Measurements from ENCODE around the gene MYO3B.

Gene MYO3B

GRCh38 chr2:170146784-170147183, 31.2 kb upstream of the MYO3B start:
- DNase-seq (ENCODE audit: insufficient read length, low spot score) (no peak), FAIRE-seq (no peak)
- TF ChIP-seq POU2F2 (IDR thresholded peaks at IDR 0.05; ENCODE audit: low read depth, low read length) (no peak), PAX5 (IDR thresholded peaks at IDR 0.05; ENCODE audit: insufficient read depth, low read length, severe bottlenecking) (no peak), POLR2AphosphoS5 (IDR thresholded peaks at IDR 0.05; ENCODE audit: low read depth, low read length) (no peak), TAF1 (IDR thresholded peaks at IDR 0.05; ENCODE audit: low read depth, low read length) (no peak), POLR2A (IDR thresholded peaks at IDR 0.05; ENCODE audit: low read depth, low read length) (no peak), SPI1 (IDR thresholded peaks at IDR 0.05; ENCODE audit: low read depth, low read length) (no peak)

- TF ChIP-seq SPI1 (IDR thresholded peaks at IDR 0.05; ENCODE audit: low read depth, low read length) (no peak), POLR2AphosphoS5 (IDR thresholded peaks at IDR 0.05; ENCODE audit: low read depth, low read length) (no peak)
- DNase-seq (ENCODE audit: insufficient read length, low spot score) (no peak), FAIRE-seq (no peak)
These were observed 30.4 kb upstream of the MYO3B start for GRCh38 chr2:170147576-170147975.

GRCh38 chr2:170148161-170148560, 29.8 kb upstream of the MYO3B start:
- no peak for TF ChIP-seq TAF1 (IDR thresholded peaks at IDR 0.05; ENCODE audit: low read depth, low read length)
- TF ChIP-seq POLR2AphosphoS5 (IDR thresholded peaks at IDR 0.05; ENCODE audit: low read depth, low read length): no peak
- no peak for TF ChIP-seq SPI1 (IDR thresholded peaks at IDR 0.05; ENCODE audit: low read depth, low read length)
- TF ChIP-seq PAX5 (IDR thresholded peaks at IDR 0.05; ENCODE audit: insufficient read depth, low read length, severe bottlenecking): no peak
- no peak for TF ChIP-seq POU2F2 (IDR thresholded peaks at IDR 0.05; ENCODE audit: low read depth, low read length)
- TF ChIP-seq POLR2A (IDR thresholded peaks at IDR 0.05; ENCODE audit: low read depth, low read length): no peak
- DNase-seq (ENCODE audit: insufficient read length, low spot score) (no peak), FAIRE-seq (no peak)

GRCh38 chr2:170152421-170152820, 25.5 kb upstream of the MYO3B start:
- TF ChIP-seq TAF1 (IDR thresholded peaks at IDR 0.05; ENCODE audit: low read depth, low read length): no peak
- TF ChIP-seq POU2F2 (IDR thresholded peaks at IDR 0.05; ENCODE audit: low read depth, low read length): no peak
- TF ChIP-seq PAX5 (IDR thresholded peaks at IDR 0.05; ENCODE audit: insufficient read depth, low read length, severe bottlenecking): no peak
- TF ChIP-seq POLR2A (IDR thresholded peaks at IDR 0.05; ENCODE audit: low read depth, low read length): no peak
- FAIRE-seq (no peak), DNase-seq (ENCODE audit: insufficient read length, low spot score) (no peak)

GRCh38 chr2:170155022-170155722, 22.8 kb upstream of the MYO3B start:
- FAIRE-seq: no peak
- no peak for DNase-seq (ENCODE audit: insufficient read length, low spot score)
- TF ChIP-seq PAX5 (IDR thresholded peaks at IDR 0.05; ENCODE audit: insufficient read depth, low read length, severe bottlenecking) (no peak), POU2F2 (IDR thresholded peaks at IDR 0.05; ENCODE audit: low read depth, low read length) (no peak), POLR2A (IDR thresholded peaks at IDR 0.05; ENCODE audit: low read depth, low read length) (no peak), POLR2AphosphoS5 (IDR thresholded peaks at IDR 0.05; ENCODE audit: low read depth, low read length) (no peak), SPI1 (IDR thresholded peaks at IDR 0.05; ENCODE audit: low read depth, low read length) (peak; percentile 98), TAF1 (IDR thresholded peaks at IDR 0.05; ENCODE audit: low read depth, low read length) (no peak)

GRCh38 chr2:170155723-170156253, 22.2 kb upstream of the MYO3B start:
- no peak for FAIRE-seq

GRCh38 chr2:170156592-170156991, 21.4 kb upstream of the MYO3B start:
- DNase-seq (ENCODE audit: insufficient read length, low spot score) (no peak), FAIRE-seq (peak; percentile 5)
- TF ChIP-seq SPI1 (IDR thresholded peaks at IDR 0.05; ENCODE audit: low read depth, low read length) (no peak), POLR2AphosphoS5 (IDR thresholded peaks at IDR 0.05; ENCODE audit: low read depth, low read length) (no peak), PAX5 (IDR thresholded peaks at IDR 0.05; ENCODE audit: insufficient read depth, low read length, severe bottlenecking) (no peak), POU2F2 (IDR thresholded peaks at IDR 0.05; ENCODE audit: low read depth, low read length) (no peak), TAF1 (IDR thresholded peaks at IDR 0.05; ENCODE audit: low read depth, low read length) (no peak), POLR2A (IDR thresholded peaks at IDR 0.05; ENCODE audit: low read depth, low read length) (no peak)

More at GRCh38 chr2:170155723-170156253, 22.2 kb upstream of the MYO3B start:
- no peak for DNase-seq (ENCODE audit: insufficient read length, low spot score)
- no peak for TF ChIP-seq PAX5 (IDR thresholded peaks at IDR 0.05; ENCODE audit: insufficient read depth, low read length, severe bottlenecking)
- no peak for TF ChIP-seq POU2F2 (IDR thresholded peaks at IDR 0.05; ENCODE audit: low read depth, low read length)
- no peak for TF ChIP-seq SPI1 (IDR thresholded peaks at IDR 0.05; ENCODE audit: low read depth, low read length)
- no peak for TF ChIP-seq TAF1 (IDR thresholded peaks at IDR 0.05; ENCODE audit: low read depth, low read length)
- no peak for TF ChIP-seq POLR2A (IDR thresholded peaks at IDR 0.05; ENCODE audit: low read depth, low read length)
- TF ChIP-seq POLR2AphosphoS5 (IDR thresholded peaks at IDR 0.05; ENCODE audit: low read depth, low read length): no peak

GRCh38 chr2:170157025-170157684, 20.8 kb upstream of the MYO3B start:
- FAIRE-seq (no peak), DNase-seq (ENCODE audit: insufficient read length, low spot score) (no peak)
- no peak for TF ChIP-seq POLR2A (IDR thresholded peaks at IDR 0.05; ENCODE audit: low read depth, low read length)
- no peak for TF ChIP-seq POU2F2 (IDR thresholded peaks at IDR 0.05; ENCODE audit: low read depth, low read length)

GRCh38 chr2:170159060-170159459, 18.9 kb upstream of the MYO3B start:
- FAIRE-seq (no peak), DNase-seq (ENCODE audit: insufficient read length, low spot score) (no peak)
- no peak for TF ChIP-seq POU2F2 (IDR thresholded peaks at IDR 0.05; ENCODE audit: low read depth, low read length)
- TF ChIP-seq POLR2AphosphoS5 (IDR thresholded peaks at IDR 0.05; ENCODE audit: low read depth, low read length): no peak
- TF ChIP-seq POLR2A (IDR thresholded peaks at IDR 0.05; ENCODE audit: low read depth, low read length): no peak
- no peak for TF ChIP-seq PAX5 (IDR thresholded peaks at IDR 0.05; ENCODE audit: insufficient read depth, low read length, severe bottlenecking)
- TF ChIP-seq TAF1 (IDR thresholded peaks at IDR 0.05; ENCODE audit: low read depth, low read length): no peak
- no peak for TF ChIP-seq SPI1 (IDR thresholded peaks at IDR 0.05; ENCODE audit: low read depth, low read length)

Data from GM12891 (cell line).